ENCODE measurements around the gene WARS2.
"Not testable (repeated sequence)": the region's sequence is repeated elsewhere in the genome, so short reads cannot be mapped to it uniquely, and the experiment has no call there.

WARS2 gene

DNA sequence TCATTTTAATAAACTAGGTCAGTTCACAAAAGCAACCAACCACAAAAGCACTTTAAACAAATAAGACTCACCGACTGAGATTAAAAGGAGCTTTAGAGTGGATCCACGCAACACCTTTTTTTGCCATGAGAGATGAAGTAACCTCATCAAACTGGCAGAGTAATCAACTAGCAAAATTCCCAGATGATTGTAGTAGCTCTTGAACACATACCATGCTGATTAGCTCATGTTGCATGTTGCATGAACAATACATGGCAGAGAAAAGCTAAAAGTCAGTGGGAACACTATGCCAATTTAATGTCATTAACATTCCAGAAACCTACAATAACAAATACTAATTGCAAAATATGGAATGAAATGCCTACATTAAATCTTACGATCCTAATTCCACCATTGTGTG is 4.1 kb downstream of the WARS2 start:
- DNase-seq: peak; percentile 83

DNA sequence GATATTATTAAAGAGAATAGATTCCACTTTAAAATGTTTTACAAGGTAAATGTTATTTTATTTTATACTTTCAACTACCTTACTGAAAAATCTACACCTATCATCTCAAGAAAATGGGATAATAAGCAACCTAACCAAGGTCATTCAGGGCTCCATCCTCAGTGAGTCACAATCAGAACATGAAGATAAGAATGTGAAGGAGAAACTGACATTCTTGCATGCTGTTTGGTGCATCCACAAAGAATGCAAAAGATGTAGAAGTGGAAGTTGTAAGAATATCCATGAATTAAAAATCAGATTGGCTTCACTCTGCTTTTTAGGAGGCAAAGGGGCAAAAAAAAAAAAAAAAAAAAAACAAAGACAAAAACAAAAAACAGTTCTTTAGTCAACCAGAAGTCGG is 6.5 kb downstream of the WARS2 start:
- no peak for DNase-seq

DNA sequence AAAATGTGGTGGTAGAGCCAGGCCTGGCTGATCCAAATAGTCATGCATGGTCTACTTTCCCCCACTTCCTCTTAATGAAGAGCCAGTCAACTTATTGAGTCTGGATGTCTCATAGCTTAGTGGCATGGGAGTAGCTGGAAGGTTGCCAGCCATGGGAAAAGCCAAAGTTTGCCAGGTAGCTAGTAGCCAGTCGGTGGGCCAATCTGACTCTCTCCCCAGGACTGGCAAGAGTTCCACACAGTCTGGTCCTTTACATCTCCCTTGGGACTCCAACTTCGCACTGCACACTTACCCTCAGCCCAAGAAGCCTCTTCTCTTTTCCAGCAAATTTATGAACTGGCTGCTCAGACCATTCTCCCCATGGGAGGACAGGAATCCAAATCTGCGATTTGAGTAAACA is 8.3 kb downstream of the WARS2 start:
- peak; percentile 99 for DNase-seq

DNA sequence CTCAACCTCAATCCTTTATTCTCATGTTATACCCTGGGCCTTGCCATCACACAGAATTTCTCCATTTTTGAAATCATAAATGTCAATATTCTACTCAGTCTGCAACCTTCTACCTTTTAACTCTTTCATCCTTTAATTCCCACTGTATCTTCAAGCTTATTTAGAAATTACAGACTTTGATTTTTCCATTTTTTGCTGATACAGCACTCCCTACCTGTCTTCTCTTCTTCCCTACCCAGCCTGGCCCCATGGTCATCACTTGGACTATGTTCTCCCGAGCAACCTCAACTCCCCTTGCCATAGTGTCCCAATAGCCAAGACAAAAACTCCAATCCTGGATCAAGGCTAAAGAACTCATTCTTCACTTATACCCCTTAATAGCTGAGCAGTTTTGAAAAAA is 14.6 kb downstream of the WARS2 start:
- DNase-seq: no peak

DNA sequence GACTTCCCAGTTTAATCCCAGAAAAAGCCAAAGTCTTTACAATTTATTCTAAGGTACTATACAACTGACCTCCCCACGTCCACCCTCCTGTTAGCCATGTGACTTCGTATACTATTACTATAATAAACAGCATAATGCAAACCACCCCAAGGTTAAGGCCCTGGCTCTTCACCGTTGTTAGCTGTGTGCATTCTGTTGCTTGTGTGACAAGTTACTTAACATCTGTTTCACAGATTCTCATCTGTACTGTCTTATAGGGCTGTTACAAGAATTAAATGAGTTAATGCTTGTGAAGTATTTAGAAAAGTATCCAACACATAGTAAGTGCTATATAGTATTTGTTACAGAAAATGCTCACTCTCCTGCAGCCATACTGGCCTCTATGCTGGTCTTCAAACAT is 15.7 kb downstream of the WARS2 start:
- no peak for DNase-seq

DNA sequence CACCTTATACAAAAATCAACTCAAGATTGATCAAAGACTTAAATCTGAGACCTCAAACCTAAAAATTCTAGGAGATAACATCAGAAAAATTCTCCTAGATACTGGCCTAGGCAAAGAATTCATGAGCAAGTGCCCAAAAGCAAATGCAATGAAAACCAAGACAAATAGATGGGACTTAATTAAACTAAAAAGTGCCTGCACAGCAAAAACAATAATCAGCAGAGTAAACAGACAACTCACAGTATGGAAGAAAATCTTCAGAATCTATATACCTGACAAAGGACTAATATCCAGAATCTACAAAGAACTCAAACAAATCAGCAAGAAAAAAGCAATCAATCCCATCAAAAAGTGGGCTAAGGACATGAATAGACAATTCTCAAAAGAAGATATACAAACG is 18.6 kb downstream of the WARS2 start:
- not testable (repeated sequence) for DNase-seq

DNA sequence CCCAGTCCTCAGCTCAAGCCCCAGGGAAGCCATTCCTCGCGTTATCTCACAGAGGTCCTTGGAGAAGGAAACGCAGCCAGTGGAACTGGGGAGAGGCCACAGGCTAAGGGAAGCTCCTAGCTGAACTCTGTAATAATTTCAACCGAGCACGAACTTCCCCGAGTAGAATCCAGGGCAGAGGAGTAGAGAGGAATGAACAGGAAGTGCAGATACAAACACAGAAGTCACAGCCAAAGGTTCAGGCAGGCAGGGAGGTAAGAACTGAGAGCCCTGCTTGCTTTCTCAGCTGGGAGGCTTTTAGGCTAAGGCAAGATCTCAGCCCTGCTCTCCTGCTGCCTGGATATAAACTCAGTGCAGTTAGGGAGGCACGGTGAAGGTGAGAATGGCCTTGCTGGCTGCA is 23.7 kb downstream of the WARS2 start:
- no peak for DNase-seq

DNA sequence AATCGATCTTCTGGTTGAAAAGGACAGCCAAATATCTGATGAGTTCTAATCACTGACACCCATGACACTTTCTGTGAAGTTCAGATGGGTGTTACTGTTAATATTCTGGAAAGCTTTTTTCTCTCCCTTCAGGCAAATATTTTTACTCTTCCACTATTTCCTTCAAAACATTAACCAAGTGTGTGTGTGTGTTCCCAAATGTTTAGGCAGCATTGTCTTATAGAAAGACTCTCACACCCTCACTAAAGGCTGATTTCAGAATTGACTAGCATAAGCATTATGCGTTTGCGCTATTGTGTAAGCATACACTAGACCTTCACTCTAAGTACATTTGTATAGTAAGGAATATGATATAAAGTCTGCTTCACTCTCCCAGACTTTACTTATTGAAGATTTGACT is 24.7 kb downstream of the WARS2 start:
- no peak for DNase-seq

DNA sequence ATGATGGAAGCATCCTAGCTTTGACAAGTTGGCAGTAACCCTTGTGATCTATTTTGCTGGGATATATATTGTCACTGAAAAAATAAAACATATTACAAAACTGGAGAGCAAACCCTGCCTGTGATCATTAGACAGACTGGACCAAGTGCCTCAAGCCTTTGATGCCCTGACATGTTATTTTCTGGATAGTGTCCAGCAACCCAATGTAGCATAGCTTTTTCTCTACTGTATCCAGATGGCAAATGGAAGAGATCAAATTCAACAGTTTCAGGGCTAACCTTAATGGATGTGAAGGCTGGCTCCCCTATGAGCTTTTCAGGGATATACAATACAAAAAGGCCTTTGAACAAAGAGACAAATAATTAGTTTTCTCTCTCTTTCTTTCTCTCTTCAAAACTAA is 25.1 kb downstream of the WARS2 start:
- DNase-seq: peak; percentile 98

DNA sequence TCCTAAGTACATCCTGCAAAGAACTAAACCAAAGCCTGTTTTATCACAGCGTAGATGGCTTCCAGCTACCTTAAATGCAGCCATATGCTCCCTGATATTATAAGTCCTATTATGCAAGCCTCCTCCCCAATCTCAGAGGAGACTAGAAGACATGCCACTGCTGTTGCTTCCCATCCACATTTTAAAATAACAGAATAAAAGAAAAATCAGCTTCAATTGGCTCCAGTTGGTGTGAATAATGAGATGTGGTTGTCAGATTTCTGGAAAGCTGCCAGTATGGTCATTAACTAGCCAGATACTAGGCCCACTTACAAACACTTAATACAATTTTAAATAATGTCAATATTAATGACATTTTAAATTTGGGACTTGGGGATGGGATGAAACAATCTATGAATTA is 25.7 kb downstream of the WARS2 start:
- DNase-seq: peak; percentile 97

DNA sequence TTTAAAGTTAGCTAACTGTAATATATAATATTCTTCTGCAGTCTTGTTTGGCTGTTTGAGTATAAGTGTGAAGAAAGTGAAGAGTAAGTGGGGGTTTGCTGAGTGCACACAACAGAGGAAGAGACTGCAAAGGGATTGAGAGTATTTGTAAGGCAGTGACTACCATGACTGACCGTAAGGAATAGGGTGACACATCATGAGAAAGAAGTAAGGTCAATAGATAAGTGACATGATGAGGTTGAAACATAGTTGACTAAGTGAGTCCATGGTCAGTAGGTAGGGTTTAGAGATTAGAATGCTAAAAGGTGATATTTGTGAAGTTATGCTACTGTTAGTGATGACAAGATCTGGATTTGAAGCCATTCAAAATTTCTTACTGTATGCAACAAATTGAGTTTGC is 27.7 kb downstream of the WARS2 start:
- no peak for DNase-seq

DNA sequence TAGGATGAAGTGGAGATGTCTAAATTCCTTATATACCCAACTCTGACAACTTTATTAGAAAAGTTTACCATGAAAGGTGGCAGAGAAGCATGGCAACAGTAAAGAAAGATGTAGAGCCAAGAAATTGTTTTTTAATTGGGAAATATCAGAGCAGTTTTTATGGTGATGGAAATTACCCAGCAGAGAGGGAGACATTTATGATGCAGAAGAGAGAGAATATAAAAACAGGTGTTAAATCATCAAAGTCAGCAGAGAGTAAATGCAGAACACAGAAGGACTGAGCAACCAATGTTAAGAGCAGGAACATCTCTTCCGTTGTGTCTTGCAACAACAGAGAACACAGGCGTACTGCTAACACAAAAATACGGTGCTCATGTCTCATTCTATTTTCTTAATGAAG is 28.2 kb downstream of the WARS2 start:
- no peak for DNase-seq

DNA sequence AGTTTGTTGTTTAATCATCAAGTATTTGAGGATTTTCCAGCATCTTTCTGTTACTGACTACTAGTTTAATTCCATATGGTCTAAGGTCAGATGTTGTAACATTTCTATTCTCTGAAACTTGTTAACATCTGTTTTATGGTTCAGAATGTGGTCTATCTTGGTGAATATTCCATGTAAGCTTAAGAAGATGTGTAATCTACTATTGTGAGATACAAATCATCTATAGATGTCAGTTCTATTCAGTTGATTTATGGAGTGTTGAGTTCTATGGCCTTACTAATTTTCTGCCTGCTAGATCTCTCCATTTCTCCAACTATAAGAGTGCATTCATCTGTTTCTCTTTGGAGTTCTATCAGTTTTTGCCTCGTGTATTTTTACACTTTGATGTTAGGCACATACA is 31.5 kb downstream of the WARS2 start:
- DNase-seq: no peak

DNA sequence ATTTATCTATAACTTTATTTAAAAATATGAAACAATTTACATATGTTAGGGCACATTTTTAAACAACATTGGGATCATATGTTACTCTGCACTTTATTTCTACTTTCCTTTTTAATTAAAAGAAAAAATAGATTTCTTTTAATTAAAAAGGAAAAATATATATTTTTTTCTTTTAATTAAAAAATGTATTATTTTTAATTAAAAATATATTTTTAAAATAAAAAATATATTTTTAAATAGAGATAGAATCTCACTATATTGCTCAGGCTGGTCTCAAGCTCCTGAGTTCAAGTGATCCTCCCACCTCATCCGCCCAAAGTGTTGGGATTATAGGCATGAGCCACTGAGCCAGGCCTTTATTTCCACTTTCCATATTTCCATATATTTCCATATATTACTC is 36.7 kb downstream of the WARS2 start:
- no peak for DNase-seq

DNA sequence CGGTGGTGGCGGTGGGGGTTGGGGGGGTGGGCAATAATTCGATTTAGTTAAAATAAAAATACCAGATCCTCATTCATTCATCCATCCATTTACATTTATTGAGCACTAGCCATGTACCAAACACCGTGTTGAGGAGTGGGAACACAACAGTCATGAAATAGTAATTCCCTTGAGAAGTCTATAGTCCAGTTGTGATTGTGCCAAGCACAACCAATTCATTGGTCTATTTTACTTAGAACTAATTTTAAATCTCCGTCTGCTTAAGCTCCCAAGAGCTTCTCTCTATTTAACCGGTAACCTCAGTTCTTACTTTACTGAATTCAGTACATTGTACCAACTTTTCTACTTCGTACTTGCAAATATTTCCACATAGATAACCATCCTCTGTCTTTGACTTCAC is 38.4 kb downstream of the WARS2 start:
- DNase-seq: no peak

DNA sequence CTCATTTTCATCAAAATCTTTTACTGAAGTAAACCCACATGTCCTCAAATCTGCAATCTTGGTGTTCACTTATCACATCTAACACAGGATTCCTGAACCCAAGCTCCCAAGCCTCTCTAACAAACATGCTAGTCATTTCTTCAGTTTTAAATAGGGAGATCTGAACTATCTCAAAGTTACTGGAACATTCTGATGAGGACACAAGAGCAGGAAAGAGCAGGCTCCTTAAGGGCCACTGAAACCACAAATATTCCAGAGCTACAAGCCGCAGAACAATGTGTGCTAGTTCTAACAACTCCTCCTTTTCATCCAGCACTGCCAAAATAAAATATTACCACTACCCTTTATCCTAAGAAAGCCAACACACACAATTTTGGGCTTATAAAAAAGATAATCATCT is 38.9 kb downstream of the WARS2 start:
- no peak for DNase-seq

DNA sequence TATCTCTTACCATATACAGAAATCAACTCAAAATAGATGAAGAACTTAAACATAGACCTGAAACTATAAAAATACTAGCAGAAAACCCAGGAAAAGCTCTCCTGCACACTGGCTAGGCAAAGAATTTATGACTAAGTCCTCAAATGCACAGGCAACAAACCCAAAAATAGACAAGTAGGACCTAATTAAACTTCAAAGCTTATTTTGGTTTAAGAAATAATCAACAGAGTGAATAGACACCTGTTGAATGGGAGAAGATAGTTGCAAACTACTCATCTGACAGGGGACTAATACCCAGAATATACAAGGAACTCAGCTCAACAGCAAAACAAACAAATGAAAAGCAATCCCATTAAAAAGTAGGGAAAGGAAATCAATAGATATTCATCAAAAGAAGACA is 40.7 kb downstream of the WARS2 start:
- DNase-seq: no peak

DNA sequence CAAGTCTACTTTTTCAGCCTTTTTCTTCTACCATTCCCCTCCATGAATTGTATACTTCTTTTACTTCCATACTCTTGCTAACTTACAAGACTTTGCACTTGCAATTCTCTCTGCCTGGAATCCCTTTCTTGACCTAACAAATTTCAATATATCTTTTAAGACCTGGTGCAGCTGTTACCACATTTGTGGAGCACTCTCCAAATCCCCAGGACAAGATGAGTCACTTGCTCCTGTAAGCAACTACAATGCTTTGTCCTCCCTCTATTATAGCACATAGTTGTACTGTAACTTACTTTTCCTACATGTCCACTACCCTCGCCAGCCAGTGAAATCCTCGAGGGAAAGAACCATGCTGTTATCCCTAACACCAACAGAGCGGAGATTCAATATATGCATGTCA is 43.1 kb downstream of the WARS2 start:
- DNase-seq: no peak

DNA sequence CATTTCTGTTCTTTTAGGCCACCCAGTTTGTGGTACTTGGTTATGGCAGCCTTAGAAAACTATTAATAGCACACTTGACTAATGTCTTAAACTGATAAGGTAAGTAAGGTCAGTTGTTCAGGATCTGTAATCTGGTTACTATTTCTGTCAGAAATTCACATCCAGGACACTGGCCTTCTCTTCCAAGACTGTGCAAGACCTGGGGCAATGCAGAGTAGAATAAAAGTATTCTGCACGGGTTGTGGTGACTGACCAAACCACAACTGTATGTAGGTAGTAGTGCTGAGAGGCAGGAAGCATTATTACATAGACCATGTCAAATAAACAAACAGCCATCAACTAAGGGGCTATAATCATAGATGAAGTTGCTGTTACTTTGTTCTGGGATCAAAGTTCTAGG is 46.7 kb downstream of the WARS2 start:
- no peak for DNase-seq

DNA sequence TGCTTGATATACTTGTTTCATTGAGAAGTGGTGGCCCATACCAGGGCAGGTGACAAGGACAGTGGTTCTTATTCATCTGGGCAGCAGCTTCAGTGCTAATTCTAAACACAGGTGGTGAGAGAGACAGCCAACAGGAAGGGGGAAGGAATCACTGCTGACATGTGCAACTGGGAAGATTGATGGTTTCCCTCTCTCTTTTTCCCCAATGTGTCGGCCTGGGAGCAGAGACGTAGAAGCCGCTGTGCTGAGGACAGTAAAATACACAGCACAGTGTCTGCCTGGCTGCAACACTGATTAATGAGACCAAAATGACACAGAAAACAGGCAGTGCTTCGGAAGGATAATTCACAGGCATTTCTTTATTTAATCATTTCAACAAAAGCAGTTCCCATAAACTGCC is 48.8 kb downstream of the WARS2 start:
- no peak for DNase-seq

DNA sequence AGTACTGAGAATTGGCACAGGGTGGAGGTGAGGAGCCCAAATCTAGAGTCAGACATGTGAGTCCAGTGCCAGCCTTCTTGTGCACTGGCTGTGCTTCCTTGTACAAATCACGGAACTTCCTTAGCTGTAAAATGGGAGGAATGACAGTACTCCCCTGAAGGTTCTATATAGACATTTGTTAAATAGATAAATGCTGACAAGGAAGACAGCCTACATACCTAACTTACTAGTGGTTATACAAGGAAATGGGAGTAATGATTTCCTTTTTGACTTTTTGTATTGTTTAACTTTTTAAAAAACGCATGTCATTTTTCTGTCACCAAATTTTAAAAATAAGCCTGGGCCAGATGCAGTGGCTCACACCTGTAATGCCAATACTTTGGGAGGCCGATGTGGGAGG is 50.2 kb downstream of the WARS2 start:
- DNase-seq: no peak

DNA sequence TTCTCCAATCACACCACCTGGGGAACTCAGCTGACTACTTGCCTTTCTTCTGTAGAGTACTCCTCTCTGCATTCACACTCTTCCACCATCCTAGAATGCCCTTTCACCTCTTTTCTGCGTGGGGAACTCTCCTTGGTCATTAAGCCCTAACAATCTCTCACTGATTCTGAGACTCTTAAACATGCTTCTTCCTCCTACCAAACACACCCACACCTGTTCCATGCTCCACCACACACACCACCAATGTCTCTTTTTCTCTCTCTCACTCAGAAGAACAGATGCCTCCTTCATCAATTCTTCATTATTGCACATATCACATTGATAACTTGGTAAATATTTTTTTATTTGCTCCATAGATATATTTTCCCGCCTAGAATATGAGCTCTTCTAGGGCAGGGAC is 53.6 kb downstream of the WARS2 start:
- DNase-seq: no peak

DNA sequence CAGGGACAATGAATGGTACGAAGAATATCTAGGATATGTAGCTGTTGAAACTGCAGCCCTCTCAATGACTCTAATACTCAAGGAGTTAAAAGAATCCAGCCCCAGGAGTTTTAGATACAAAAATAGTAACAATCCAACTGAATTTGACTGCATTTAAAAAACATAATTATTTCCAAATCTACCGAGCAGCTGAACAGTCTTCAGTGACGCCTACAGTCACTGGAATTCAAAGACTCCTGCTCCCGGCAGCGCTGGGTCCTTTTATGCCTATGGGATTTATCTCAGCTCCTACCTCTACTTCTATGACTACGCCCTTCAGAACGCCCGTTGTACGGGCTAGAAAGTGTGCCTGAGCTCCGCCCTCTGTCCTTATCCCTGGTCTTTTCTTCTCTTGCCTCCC is 55.7 kb downstream of the WARS2 start:
- DNase-seq: no peak

DNA sequence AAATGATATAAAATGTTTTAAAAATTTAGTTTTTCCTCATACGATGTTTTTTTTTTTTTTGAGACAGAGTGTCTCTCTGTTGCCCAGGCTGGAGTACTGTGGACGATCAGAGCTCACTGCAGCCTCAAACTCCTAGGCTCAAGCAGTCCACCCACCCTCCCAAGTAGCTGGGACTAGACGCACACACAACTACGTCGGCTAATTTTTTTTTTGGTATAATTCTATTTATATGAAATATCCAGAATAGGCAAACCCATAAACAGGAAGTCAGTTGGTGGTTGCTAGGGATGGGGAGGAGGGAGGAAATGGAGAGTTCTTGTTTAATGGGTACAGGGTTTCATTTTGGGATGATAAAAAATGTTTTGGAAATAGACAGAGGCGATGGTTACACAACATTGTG is 56.5 kb downstream of the WARS2 start:
- DNase-seq: no peak

DNA sequence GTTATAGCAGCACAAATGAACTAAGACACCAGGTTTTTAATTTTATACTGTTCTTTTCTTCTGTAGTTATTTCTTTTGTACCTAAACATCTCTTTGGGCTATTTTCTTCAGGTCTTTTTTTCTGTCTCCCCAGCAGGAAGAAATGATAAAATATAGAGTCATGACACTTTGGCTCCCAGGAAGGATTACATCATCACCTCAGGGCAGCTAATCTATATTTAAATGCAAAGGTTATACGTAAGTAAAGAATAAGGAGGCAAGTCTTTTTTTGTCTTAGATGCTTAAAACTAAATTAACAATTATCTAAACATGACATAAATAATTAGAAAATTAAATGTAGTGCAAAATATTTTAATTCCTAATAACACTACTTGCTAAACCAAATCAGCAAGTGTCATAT is 57.0 kb downstream of the WARS2 start:
- no peak for DNase-seq

DNA sequence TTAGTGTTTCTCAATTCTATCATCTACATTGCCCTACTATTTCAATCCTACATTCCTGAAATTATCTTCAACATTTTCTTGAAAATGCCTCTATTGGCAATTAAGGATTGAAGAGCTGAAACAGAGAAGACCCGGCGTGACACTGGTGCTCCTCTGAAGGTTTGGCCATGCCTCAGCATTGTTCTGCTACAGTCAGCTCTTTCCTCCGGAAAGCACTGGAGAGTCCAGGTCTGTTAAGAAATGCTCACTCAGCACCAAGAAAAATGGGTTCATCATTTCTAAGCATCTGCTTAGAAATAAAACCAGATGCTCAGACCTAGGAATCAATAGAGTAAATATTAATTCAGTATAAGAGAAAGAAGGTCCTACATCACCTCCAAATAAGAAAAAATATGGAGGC is 58.8 kb downstream of the WARS2 start:
- DNase-seq: no peak

DNA sequence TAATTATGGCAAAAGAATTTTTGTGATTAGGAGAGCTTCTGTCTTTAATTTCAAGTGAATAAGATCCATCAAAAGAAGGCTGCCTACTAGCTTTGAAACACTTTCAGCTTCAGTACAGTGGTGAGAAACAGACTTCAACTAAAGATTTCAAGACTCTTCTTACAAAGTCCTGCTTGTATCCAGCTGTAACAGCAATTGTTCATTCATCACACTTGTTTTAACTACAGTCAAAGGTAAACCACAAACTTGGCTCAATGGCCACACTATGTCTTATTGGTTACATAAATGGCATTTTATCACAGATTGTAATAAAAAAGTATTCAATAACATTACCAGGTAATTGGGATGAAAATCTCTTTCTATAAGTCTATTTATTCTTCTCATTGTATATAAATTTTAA is 59.2 kb downstream of the WARS2 start:
- no peak for DNase-seq
